Esophagus squamous epithelium (tissue), 5 donors: Measurements from ENCODE around the gene MALL. TPM values are rescaled to one million over a fixed set of nuclear protein-coding genes. Genes with fewer than 3 reads are reported as not detected.
"Not testable (repeated sequence)": the region's sequence is repeated elsewhere in the genome, so short reads cannot be mapped to it uniquely, and the experiment has no call there.

Experiments
- DNase-seq: peaks from one replicate; lab custom pipeline; 2025; lab: John Stamatoyannopoulos, UW
- H3K27ac ChIP-seq, 4 donors: fragments of 200-600 bp; sonication (generic); one replicate each; pipeline ENCODE4 v1.5.1; 2016 to 2019; ENCODE audit warnings: mild to moderate bottlenecking in 1 of 4
- H3K27me3 ChIP-seq, 4 donors: fragments of 200-600 bp; sonication (generic); 1 replicate in 3 of 4; 2 replicates in 1 of 4; pipeline versions ENCODE4 v1.5.1 to v1.6.0; 2017 to 2021; ENCODE audit warnings: antibody characterized with exemption in 1 of 4
- H3K36me3 ChIP-seq, 3 donors: fragments of 200-600 bp; sonication (generic); one replicate each; pipeline ENCODE4 v1.5.1; 2016 to 2019
- H3K4me1 ChIP-seq, 3 donors: fragments of 200-600 bp; sonication (generic); one replicate each; pipeline ENCODE4 v1.5.1; 2017 to 2019
- H3K4me3 ChIP-seq, 4 donors: fragments of 200-600 bp; sonication (generic); 1 replicate in 3 of 4; 2 replicates in 1 of 4; pipeline ENCODE4 v1.5.1; 2016 to 2019; ENCODE audit warnings: mild to moderate bottlenecking in 2 of 4, moderate library complexity in 1 of 4
- H3K9me3 ChIP-seq, 3 donors: fragments of 200-600 bp; sonication (generic); one replicate each; pipeline ENCODE4 v1.5.1; 2016 to 2019
- CTCF ChIP-seq, 6 experiments: fragments of 450-650 bp in 4 of 6; fragments of 200-600 bp in 2 of 6; sonication (generic) in 2 of 6; IDR thresholded peaks; one replicate each; pipeline ENCODE4 v1.5.1; 2016 to 2019; ENCODE audit warnings: antibody characterized with exemption in 6 of 6, mild to moderate bottlenecking in 4 of 6, moderate library complexity in 4 of 6
- POLR2A ChIP-seq, 4 donors: fragments of 450-650 bp; IDR thresholded peaks; one replicate each; pipeline ENCODE4 v1.6.1; 2017; ENCODE audit warnings: antibody characterized with exemption in 4 of 4, mild to moderate bottlenecking in 4 of 4, moderate library complexity in 3 of 4
- WGBS, 2 donors: methylation state at CpG; one replicate each; pipeline ENCODE4 v1.1.5; 2018; 5-methylcytosine and 5-hydroxymethylcytosine counted together
- intact Hi-C: fragments of 100-400 bp; cut with DNase I; formaldehyde crosslinking; loops from one replicate; pipeline ENCODE4 v1.15.0; 2022
- total RNA-seq, 4 donors: library from RNA; depleted of rRNA; stranded (reverse); fragments of >200 nt; gene quantifications; one replicate each; pipeline ENCODE4 v1.1.0, GENCODE V29; 2016
- donor health status: DM: yes; HTN: yes; CAD: no.

The MALL gene
- total RNA-seq, 4 donors from 2014 or later = 146 to 534 (median 225) TPM

DNA sequence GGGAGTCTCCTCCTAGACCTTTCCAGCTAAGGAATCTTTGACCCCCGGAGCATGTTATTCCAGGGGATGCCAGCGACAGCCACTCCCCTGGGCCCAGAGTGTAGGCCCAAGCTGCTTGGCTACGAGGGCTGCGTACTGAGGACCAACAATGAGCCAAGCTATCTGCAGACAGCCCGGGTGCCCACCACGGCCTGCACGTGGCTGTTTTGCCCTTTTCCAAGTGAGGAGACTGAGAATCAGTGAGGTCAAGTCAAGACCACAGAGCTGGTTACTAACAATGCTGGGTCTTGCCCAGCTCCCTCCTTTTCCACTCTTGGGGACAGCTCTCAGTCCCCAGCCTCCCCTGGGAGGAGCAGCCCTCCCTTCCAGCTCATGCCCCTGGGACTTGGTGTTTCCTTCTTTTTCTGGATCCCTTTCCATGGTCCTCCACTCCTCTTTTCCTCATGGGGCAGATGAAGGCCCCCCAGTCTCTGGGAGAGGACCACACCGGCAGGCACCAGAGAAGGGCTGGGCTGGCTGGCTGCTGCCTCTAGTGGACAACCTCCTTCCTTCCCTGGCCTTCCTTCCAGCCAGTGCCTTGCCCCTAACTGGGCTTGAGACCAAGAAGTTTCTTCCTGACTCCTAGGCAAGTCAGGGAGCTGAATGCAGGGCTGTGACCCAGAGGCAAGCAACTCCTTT, 550 bp upstream of the MALL start:
- H3K36me3 ChIP-seq = no peaks in the 10 kb centered on the region
- intact Hi-C loops = no loop called here
- WGBS, 2 donors = 6 to 37% methylated on average over 6 to 8 of the region's 8 CpGs
- no peak for DNase-seq
- TF ChIP-seq CTCF (IDR thresholded peaks at IDR 0.05) (peak in 5 of 6 experiments; percentile 14 to 71 (median 37)), POLR2A (IDR thresholded peaks at IDR 0.05) (no peak)
- peaks cover 0 to 46% (median 0%) of the 10 kb centered on the region in 4 donors for H3K27me3 ChIP-seq
- H3K27ac ChIP-seq = peak overlapping the region; percentile 90 to 97 (median 94)
- H3K9me3 ChIP-seq = no peaks in the 10 kb centered on the region
- H3K4me3 ChIP-seq = peak overlapping the region; percentile 71 to 83 (median 74)
- H3K4me1 ChIP-seq = peaks cover 15 to 61% (median 22%) of the 10 kb centered on the region in 3 donors

- no peak for DNase-seq
- intact Hi-C loops = no loop called here
- H3K4me3 ChIP-seq = peak overlapping the region; percentile 71 to 83 (median 74)
- H3K27ac ChIP-seq = peak overlapping the region; percentile 90 to 97 (median 94)
- H3K9me3 ChIP-seq = no peaks in the 10 kb centered on the region
- peaks cover 0 to 39% (median 0%) of the 10 kb centered on the region in 4 donors for H3K27me3 ChIP-seq
- no peak for TF ChIP-seq CTCF (IDR thresholded peaks at IDR 0.05)
- no peak for TF ChIP-seq POLR2A (IDR thresholded peaks at IDR 0.05)
- WGBS, 2 donors = 49 to 61% methylated on average over 13 to 14 of the region's 14 CpGs
- no peaks in the 10 kb centered on the region for H3K36me3 ChIP-seq
- H3K4me1 ChIP-seq = peaks cover 15 to 52% (median 22%) of the 10 kb centered on the region in 3 donors
Measured at GRCh38 chr2:110114831-110115255, 779 bp downstream of the MALL start.

- no peak for DNase-seq
- intact Hi-C loops = no loop called here
Measured at GRCh38 chr2:110113961-110114591, 1.5 kb downstream of the MALL start.

DNA sequence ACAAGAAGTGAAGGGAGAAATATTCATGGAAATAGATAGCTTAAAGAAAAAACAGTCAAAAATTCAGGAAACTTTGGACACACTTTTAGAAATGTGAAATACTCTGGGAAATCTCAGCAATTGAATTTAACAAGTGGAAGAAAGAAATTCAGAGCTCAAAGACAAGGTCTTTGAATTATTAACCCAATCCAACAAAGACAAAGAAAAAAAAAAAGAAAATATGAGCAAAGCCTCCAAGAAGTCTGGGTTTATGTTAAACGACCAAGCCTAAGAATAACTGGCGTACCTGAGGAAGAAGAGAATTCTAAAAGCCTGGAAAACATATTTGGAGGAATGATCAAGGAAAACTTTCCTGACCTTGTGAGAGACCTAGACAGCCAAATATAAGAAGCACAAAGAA, 7.3 kb downstream of the MALL start:
- H3K4me3 ChIP-seq, H3K9me3 ChIP-seq, intact Hi-C loops, DNase-seq, H3K36me3 ChIP-seq, H3K27me3 ChIP-seq: not testable (repeated sequence)
- WGBS, 2 donors = 62 to 85% methylated on average over 2 of the region's 2 CpGs
- Histone ChIP-seq H3K27ac (peak overlapping the region in 3 of 4 donors; percentile 86 to 97 (median 95)), H3K4me1 (peaks cover 38 to 69% (median 40%) of the 10 kb centered on the region in 3 donors)

More at GRCh38 chr2:110113961-110114591, 1.5 kb downstream of the MALL start:
- H3K9me3 ChIP-seq = no peaks in the 10 kb centered on the region
- H3K36me3 ChIP-seq = no peaks in the 10 kb centered on the region
- 40% methylated on average over 7 to 8 of the region's 8 CpGs for WGBS, 2 donors
- TF ChIP-seq POLR2A (IDR thresholded peaks at IDR 0.05) (peak in 1 of 4 donors; percentile 21), CTCF (IDR thresholded peaks at IDR 0.05) (peak in 4 of 6 experiments; percentile 6 to 50 (median 8))
- peak overlapping the region; percentile 71 to 83 (median 74) for H3K4me3 ChIP-seq
- H3K4me1 ChIP-seq = peaks cover 15 to 51% (median 22%) of the 10 kb centered on the region in 3 donors
- H3K27ac ChIP-seq = peak overlapping the region; percentile 90 to 97 (median 94)
- peaks cover 0 to 34% (median 0%) of the 10 kb centered on the region in 4 donors for H3K27me3 ChIP-seq

- TF ChIP-seq CTCF (IDR thresholded peaks at IDR 0.05) (no peak), POLR2A (IDR thresholded peaks at IDR 0.05) (no peak)
- Histone ChIP-seq H3K27me3 (no peaks in the 10 kb centered on the region), H3K27ac (peak overlapping the region; percentile 86 to 97 (median 94)), H3K4me1 (peaks cover 46 to 75% (median 48%) of the 10 kb centered on the region in 3 donors), H3K36me3 (peaks cover 0 to 5% (median 0%) of the 10 kb centered on the region in 3 donors), H3K9me3 (no peaks in the 10 kb centered on the region), H3K4me3 (peak overlapping the region in 2 of 4 donors; percentile 0 to 5)
- intact Hi-C loops = no loop called here
- 58 to 67% methylated on average over 2 to 3 of the region's 3 CpGs for WGBS, 2 donors
- DNase-seq = no peak
Measured at GRCh38 chr2:110107092-110108079, 8.2 kb downstream of the MALL start.
